Adrenal gland (tissue), 5 donors: ENCODE measurements around the gene LCN15.

ENCODE experiments used
- CTCF ChIP-seq, 6 experiments: fragments of 450-650 bp in 4 of 6; fragments of 200-600 bp in 2 of 6; sonication (generic) in 1 of 6; IDR thresholded peaks; 1 replicate in 5 of 6; 2 replicates in 1 of 6; pipeline versions ENCODE4 v1.5.1 to v1.8.0; 2016 to 2021; ENCODE audit warnings: antibody characterized with exemption in 6 of 6, mild to moderate bottlenecking in 2 of 6, moderate library complexity in 1 of 6
- POLR2A ChIP-seq, 2 donors: fragments of 450-650 bp; IDR thresholded peaks; one replicate each; pipeline ENCODE4 v1.6.1; 2017; ENCODE audit warnings: antibody characterized with exemption in 2 of 2, mild to moderate bottlenecking in 2 of 2, moderate library complexity in 1 of 2
- donor health status: DM: no; HTN: no; CAD: no.

- TF ChIP-seq CTCF (IDR thresholded peaks at IDR 0.05) (no peak), POLR2A (IDR thresholded peaks at IDR 0.05) (no peak)
These were observed 40.3 kb downstream of the LCN15 start for GRCh38 chr9:136723989-136724388.
